Inflammatory macrophage treated with lipopolysaccharide for 1 hour (primary cell): ENCODE results near the gene SLC26A6.

Source experiments
- DNase-seq, 2 donors: peaks; one replicate each; pipeline ENCODE4 v3.0.0-alpha.2; 2020 to 2022

The SLC26A6 gene, protein sequence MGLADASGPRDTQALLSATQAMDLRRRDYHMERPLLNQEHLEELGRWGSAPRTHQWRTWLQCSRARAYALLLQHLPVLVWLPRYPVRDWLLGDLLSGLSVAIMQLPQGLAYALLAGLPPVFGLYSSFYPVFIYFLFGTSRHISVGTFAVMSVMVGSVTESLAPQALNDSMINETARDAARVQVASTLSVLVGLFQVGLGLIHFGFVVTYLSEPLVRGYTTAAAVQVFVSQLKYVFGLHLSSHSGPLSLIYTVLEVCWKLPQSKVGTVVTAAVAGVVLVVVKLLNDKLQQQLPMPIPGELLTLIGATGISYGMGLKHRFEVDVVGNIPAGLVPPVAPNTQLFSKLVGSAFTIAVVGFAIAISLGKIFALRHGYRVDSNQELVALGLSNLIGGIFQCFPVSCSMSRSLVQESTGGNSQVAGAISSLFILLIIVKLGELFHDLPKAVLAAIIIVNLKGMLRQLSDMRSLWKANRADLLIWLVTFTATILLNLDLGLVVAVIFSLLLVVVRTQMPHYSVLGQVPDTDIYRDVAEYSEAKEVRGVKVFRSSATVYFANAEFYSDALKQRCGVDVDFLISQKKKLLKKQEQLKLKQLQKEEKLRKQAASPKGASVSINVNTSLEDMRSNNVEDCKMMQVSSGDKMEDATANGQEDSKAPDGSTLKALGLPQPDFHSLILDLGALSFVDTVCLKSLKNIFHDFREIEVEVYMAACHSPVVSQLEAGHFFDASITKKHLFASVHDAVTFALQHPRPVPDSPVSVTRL

DNA sequence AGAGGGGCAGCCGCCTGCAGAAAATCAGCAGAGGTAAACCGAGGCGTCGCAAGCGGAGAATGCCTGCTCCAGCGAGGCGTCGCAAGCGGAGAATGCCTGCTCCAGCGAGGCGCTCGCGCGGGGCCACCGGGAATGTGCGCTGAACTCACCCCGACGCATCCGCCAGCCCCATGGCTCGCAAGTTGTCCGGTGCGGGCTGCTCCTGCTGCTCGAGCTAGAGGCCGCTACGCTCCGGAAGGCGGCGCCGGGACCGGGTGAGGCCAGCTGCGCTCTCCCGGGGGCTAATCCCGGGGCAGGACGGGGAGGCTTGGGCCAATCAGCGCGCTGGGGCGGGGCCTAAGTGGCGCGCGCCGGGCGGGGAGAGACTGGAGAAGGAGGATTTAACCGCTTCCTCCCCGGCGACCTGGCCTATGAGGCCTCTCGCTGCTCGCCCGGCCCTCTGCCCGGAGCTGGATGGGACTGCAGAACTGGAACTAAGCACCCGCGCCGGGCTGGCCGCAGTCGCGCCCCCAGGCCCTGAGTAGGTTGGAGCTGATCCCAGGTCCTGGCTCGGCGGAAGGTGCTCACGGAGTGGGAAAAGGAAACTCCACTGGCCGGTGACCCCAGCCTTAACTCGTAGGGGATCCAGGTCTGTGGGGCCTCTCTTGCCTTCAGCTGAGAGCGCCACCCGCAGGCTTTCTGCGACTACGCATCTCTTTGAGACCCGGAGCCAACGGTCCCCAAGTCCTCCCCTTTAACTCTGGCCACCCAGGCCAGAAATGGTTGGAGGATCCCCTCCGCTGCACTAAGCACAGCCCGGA is at the start of gene SLC26A6:
Gene SLC26A6, minus strand, starts transcription at position 240 of the 800 bp plus-strand sequence. Its CDS starts 68 bp downstream, at position 172.
- DNase-seq: peak; percentile 93 to 98

DNA sequence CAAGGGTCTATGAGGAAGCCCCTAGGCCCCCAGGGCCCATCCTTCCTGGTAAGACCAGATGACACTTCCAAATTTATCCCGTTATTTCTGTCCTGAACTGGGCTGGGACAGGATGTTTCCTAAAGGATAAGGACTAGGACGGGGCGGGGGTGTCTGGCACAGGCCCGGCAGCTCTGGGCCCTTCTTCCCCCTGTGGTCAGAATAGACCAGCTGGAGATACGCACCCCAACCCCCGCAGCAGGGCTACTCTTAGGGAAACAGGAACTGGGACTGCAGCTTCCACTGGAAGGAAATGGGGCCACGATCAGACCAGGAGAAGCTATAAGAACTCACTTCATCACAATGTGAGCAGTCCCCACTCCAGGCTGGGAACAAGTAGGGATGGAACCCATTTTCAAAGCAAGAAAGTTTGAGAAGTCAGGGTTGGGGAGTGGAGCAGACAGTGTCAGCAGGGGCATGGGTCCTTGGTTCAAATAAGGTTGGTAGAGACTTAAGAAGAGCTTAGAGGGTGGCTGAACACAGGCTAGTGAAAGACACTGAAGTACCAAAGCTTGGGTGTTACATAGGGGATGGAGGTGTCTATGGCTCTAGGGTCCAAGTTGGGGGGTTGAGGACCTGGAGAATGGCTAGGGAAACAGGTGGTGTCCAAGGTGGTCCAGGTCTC is 49.4 kb upstream of the SLC26A6 start:
- DNase-seq: peak; percentile 68 to 77

DNA sequence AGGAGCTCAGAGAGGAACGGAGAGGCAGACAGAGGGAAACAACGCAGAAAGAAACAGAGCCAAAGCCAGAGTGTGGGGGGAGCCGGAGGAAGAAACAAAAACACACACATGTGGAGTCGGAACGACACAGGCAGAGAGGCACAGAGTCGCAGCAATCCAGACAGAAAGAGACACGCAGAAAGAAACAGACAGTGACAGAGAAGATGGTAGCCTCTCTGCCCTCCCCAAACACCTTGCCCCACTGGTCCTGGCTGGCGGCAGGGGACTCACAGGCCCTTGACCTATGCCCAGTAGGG is 48.7 kb upstream of the SLC26A6 start:
- DNase-seq: no peak

GRCh38 chr3:48682786-48683185 is 47.5 kb upstream of the SLC26A6 start:
- no peak for DNase-seq

DNA sequence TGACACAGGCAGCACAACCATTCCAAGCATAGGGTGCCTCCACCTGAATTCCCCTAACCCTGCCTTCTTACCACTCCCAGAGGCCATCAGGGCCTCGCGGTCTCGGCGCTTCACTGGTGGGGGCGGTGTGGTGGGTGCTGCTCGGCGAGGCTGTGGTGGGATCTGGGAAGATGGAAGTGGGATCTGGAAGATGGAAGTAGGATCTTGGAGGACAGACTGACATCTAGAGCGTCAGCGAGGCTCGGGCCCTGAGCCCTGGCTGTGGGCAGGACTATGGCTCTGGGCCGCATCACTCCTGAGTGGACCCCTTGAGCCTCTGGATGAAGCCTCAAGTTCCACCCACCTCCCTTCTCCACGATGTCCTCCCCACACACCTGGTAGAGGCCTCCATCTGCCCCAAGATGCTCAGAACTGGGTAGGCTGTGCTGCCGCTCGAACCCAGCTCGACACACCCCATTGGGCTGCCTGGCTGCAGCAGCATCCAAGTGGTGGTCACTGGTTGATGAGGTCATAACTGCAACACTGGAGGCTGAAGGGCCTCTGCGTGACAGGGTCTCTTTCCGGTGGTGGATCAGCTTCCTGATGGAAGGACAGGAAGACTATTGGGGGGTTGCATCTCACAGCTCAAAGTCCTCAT is 46.8 kb upstream of the SLC26A6 start:
- no peak for DNase-seq

DNA sequence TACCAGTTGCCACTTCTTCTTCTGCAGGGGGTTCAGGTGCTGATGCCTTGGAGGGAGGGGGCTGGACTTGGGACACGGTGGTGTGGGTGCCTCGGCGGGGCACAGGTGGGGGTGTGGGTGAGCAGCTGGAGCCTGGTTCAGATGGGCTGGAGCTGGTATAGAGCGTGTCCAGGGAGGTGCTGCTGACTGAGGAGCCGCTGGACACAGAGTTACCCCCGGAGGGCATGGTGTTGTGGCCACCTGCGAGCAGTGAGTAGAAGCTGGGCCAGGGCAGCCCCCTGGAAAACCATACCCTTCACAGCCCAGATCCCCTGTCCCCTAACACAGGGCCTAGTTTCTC is 46.2 kb upstream of the SLC26A6 start:
- no peak for DNase-seq

GRCh38 chr3:48680811-48681540 is 45.7 kb upstream of the SLC26A6 start:
- DNase-seq: no peak

GRCh38 chr3:48679411-48680391 is 44.4 kb upstream of the SLC26A6 start:
- DNase-seq: no peak

GRCh38 chr3:48678566-48679380 is 43.5 kb upstream of the SLC26A6 start:
- DNase-seq: no peak

DNA sequence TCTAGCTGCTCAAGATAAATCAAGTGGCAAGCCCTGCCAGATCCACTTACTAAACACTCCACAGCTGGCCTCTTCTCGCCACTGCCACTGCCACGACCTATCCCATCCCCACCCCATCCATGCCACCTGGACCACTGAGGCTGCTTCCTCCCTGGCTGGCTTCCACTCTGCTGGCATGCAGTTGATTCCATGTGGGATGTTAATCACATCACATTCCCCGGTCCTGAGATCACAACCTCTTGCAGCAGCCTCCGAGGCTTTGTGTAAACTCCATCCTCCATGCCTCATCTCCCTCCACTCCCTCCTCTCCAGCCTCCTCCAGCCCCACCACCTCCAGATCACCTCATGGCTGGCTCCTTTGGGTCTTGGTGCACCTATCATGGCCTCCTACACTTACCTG is 42.8 kb upstream of the SLC26A6 start:
- no peak for DNase-seq

- no peak for DNase-seq
Observed at GRCh38 chr3:48674505-48674904, 39.2 kb upstream of the SLC26A6 start.

GRCh38 chr3:48672522-48672921 is 37.3 kb upstream of the SLC26A6 start:
- no peak for DNase-seq

DNA sequence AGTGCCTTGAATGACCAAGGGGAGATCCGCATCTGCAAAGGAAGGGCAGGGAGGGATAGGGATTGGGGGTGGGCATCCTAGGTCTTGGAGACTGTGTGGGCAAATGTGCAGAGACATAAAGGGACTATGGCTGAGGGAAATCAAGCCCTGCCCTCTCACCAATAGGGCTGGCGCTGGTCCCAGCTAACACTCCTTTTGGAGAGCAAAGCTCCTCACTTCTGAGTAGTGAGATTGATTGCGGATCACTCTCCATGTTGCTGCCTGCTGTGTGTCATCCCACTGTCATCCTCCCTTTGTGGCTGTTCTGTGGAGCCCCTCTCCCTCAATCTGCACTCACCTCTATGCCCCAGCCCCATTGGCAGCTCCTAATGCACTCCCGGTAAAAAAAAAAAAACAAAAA is 29.7 kb upstream of the SLC26A6 start:
- no peak for DNase-seq

GRCh38 chr3:48664313-48664644 is 29.0 kb upstream of the SLC26A6 start:
- DNase-seq: no peak

DNA sequence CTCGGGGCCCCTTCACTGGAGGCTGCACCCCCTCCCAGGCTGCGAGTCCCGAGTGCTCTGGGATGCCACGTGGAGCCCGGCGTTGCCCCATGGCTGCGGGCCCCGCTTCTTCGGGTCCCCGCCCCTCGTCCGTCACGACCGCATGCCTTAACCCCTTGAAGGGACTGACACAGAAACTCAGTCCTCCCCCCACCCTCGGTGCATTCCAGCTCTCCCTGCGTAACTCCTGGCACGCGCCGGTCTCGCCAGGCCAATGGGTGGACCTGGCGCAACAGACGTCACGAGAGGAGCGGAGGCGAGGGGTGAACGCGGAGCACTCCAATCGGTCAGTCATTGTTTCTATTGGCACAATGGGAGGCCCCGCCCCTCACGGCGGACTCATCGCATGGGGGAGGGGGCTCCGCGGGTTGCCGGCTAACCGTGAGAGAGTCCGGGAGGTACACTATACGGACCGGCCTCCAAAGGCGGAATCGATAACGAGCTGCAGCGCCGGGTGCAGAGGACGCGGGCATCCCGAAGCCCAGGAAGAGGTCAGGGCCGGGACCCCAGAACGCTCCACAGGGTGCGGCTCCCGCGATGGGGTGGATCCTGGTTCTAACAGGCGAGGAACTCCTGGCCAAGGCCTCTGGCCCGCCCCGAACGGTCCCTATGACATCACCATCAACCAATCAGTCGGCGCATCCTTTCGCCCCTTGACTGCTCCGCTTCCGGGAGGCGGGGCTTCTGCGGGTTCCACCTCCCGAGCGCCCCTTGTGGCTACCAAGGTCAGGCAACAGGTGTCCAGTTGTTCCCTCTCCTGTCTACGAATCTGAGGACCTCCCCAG is 28.4 kb upstream of the SLC26A6 start:
- DNase-seq: peak; percentile 96 to 98

- peak; percentile 58 to 66 for DNase-seq
Observed at GRCh38 chr3:48662753-48663488, 27.7 kb upstream of the SLC26A6 start, which contains the start of gene CELSR3. TSS of gene CELSR3 (minus strand) at chr3:48662886. CDS start at chr3:48662634, 252 bp downstream.

DNA sequence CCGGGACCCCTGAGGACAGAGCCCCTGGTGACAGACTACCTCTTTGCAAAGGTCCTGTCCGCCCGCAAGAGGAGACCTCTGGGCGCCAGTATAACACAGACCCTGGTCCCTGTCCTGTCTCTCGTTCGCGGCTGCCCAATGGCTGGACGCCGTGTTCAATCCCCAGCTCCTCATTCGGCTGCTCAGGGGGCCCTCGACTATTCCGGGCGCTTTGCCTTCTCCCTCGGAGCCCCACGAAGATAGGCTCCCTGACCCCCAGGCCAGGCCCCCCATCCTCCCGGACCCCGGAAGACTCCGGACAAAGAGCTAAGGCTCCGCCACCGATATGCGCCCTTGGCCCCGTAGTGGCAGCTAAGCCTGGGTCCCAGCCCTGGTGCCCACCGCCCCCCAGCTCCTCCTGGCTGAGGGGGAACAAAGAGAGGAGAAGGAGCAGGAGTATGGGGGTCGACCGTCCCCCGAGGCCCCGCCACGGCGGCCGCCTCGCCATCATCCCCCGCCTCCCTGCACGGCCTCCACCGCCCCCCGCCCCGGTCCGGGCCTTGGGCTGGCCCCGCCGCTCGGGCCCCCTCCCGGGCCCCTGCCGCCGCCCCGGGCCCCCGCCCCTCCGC is 27.0 kb upstream of the SLC26A6 start:
- no peak for DNase-seq
